KBM-7 (cell line): ENCODE measurements around the gene DAAM1.

Experiments used
- DNase-seq: peaks from one replicate; pipeline ENCODE4 v3.0.0-alpha.2; 2015
- in situ Hi-C: fragments of 300-500 bp; cut with MboI; formaldehyde crosslinking; loops from 2 replicates; pipeline ENCODE4 v1.14.3; 2020; ENCODE audit warnings: low sequenced_read_pairs, low pct_unique_long_range_greater_than_20kb, mixed read lengths

DAAM1 gene

GRCh38 chr14:59247801-59248584 is 59.5 kb downstream of the DAAM1 start:
- in situ Hi-C loops: no loop called here
- no peak for DNase-seq

GRCh38 chr14:59249029-59249428 is 60.6 kb downstream of the DAAM1 start:
- no peak for DNase-seq
- in situ Hi-C loops: no loop called here

- in situ Hi-C loops: no loop called here
Observed at GRCh38 chr14:59251811-59252771, 63.6 kb downstream of the DAAM1 start.

GRCh38 chr14:59252772-59253500 is 64.5 kb downstream of the DAAM1 start:
- DNase-seq: no peak
- in situ Hi-C loops: no loop called here

More at GRCh38 chr14:59251811-59252771, 63.6 kb downstream of the DAAM1 start:
- no peak for DNase-seq

- no peak for DNase-seq
- in situ Hi-C loops: no loop called here
Observed at GRCh38 chr14:59253527-59253926, 65.1 kb downstream of the DAAM1 start.

- DNase-seq: no peak
Observed at GRCh38 chr14:59254146-59254910, 65.9 kb downstream of the DAAM1 start.

GRCh38 chr14:59254911-59255545 is 66.6 kb downstream of the DAAM1 start:
- DNase-seq: no peak
- in situ Hi-C loops: no loop called here

More at GRCh38 chr14:59254146-59254910, 65.9 kb downstream of the DAAM1 start:
- in situ Hi-C loops: no loop called here

- in situ Hi-C loops: no loop called here
Observed at GRCh38 chr14:59256331-59256730, 67.9 kb downstream of the DAAM1 start.

GRCh38 chr14:59261334-59261733 is 72.9 kb downstream of the DAAM1 start:
- in situ Hi-C loops: no loop called here
- no peak for DNase-seq

More at GRCh38 chr14:59256331-59256730, 67.9 kb downstream of the DAAM1 start:
- no peak for DNase-seq

GRCh38 chr14:59262717-59263454 is 74.4 kb downstream of the DAAM1 start:
- no peak for DNase-seq
- in situ Hi-C loops: no loop called here

- no peak for DNase-seq
- in situ Hi-C loops: no loop called here
Observed at GRCh38 chr14:59265808-59266207, 77.3 kb downstream of the DAAM1 start.

GRCh38 chr14:59267046-59267445 is 78.6 kb downstream of the DAAM1 start:
- no peak for DNase-seq
- in situ Hi-C loops: no loop called here

- in situ Hi-C loops: no loop called here
- no peak for DNase-seq
Observed at GRCh38 chr14:59268011-59268410, 79.5 kb downstream of the DAAM1 start.

- in situ Hi-C loops: no loop called here
- DNase-seq: no peak
Observed at GRCh38 chr14:59268858-59269257, 80.4 kb downstream of the DAAM1 start.

- DNase-seq: no peak
Observed at GRCh38 chr14:59269466-59269865, 81.0 kb downstream of the DAAM1 start.

GRCh38 chr14:59271256-59271655 is 82.8 kb downstream of the DAAM1 start:
- in situ Hi-C loops: no loop called here
- no peak for DNase-seq

More at GRCh38 chr14:59269466-59269865, 81.0 kb downstream of the DAAM1 start:
- in situ Hi-C loops: no loop called here

- DNase-seq: no peak
Observed at GRCh38 chr14:59271734-59272133, 83.3 kb downstream of the DAAM1 start.

GRCh38 chr14:59272633-59273032 is 84.2 kb downstream of the DAAM1 start:
- in situ Hi-C loops: no loop called here

More at GRCh38 chr14:59271734-59272133, 83.3 kb downstream of the DAAM1 start:
- in situ Hi-C loops: no loop called here

More at GRCh38 chr14:59272633-59273032, 84.2 kb downstream of the DAAM1 start:
- no peak for DNase-seq
